OCI-LY1 (cell line): ENCODE measurements around the gene RBM25.

Source experiments
- EZH2 ChIP-seq: fragments of 200-600 bp; sonication (generic), shearing (Covaris generic); IDR thresholded peaks from 2 replicates; pipeline ENCODE4 v1.8.0; 2017; ENCODE audit warnings: borderline replicate concordance, mixed run types, mild to moderate bottlenecking, antibody characterized with exemption, low read length, moderate library complexity, mixed read lengths
- TF ChIP-seq, protein P1 (sequence below): fragments of 200-600 bp; sonication (generic), shearing (Covaris generic); IDR thresholded peaks from 2 replicates; pipeline ENCODE4 v1.5.1; 2017; ENCODE audit warnings: mild to moderate bottlenecking, antibody characterized with exemption, low read length, moderate library complexity, mixed read lengths

DNA sequence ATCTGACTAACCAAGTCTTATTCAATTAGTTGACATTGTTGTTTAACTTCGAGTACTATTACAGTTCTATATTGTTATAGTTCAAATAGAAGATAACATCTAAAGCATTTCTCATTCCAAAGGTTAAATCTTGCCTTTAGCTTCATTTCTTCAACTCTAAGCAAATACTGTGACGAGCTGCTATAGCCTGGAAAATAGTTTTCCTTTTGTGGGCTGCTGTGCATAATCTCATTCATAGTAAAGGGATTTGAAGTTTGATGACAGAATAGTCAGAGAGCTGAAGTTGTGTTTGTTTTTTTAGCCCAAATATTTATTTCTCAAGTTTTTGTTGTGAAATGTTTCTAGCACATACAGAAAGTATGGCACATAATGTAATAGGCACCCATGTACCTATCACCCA lies 91.4 kb downstream of the RBM25 start:
- TF ChIP-seq, protein P1, sequence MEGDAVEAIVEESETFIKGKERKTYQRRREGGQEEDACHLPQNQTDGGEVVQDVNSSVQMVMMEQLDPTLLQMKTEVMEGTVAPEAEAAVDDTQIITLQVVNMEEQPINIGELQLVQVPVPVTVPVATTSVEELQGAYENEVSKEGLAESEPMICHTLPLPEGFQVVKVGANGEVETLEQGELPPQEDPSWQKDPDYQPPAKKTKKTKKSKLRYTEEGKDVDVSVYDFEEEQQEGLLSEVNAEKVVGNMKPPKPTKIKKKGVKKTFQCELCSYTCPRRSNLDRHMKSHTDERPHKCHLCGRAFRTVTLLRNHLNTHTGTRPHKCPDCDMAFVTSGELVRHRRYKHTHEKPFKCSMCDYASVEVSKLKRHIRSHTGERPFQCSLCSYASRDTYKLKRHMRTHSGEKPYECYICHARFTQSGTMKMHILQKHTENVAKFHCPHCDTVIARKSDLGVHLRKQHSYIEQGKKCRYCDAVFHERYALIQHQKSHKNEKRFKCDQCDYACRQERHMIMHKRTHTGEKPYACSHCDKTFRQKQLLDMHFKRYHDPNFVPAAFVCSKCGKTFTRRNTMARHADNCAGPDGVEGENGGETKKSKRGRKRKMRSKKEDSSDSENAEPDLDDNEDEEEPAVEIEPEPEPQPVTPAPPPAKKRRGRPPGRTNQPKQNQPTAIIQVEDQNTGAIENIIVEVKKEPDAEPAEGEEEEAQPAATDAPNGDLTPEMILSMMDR = no peak
- no peak for TF ChIP-seq EZH2
